BLaER1 (cell line): ENCODE data around the gene FPR1.

Experiments used
- H3K27ac ChIP-seq: shearing (Covaris generic); formaldehyde crosslinking; 2 replicates; pipeline ENCODE4 v1.8.1; 2022
- H3K27me3 ChIP-seq: shearing (Covaris generic); formaldehyde crosslinking; 2 replicates; pipeline ENCODE4 v1.8.1; 2022
- H3K36me3 ChIP-seq: shearing (Covaris generic); formaldehyde crosslinking; 2 replicates; pipeline ENCODE4 v1.8.1; 2022
- H3K4me1 ChIP-seq: shearing (Covaris generic); formaldehyde crosslinking; 2 replicates; pipeline ENCODE4 v1.8.1; 2022
- H3K4me2 ChIP-seq: shearing (Covaris generic); formaldehyde crosslinking; 2 replicates; pipeline ENCODE4 v1.8.1; 2022
- H3K4me3 ChIP-seq: shearing (Covaris generic); formaldehyde crosslinking; 2 replicates; pipeline ENCODE4 v1.8.1; 2022
- H3K9ac ChIP-seq: shearing (Covaris generic); formaldehyde crosslinking; 2 replicates; pipeline ENCODE4 v1.8.1; 2022
- H3K9me3 ChIP-seq: shearing (Covaris generic); formaldehyde crosslinking; 2 replicates; pipeline ENCODE4 v1.8.1; 2022
- H4K20me1 ChIP-seq: shearing (Covaris generic); formaldehyde crosslinking; 2 replicates; pipeline ENCODE4 v1.8.1; 2022
- Cebpa-rat ChIP-seq: shearing (Covaris generic); IDR thresholded peaks from 2 replicates; pipeline ENCODE4 v1.8.1; 2022

The FPR1 gene

GRCh38 chr19:51708811-51709210 lies 42.9 kb downstream of the FPR1 start:
- no peak overlapping the region for H3K4me2 ChIP-seq
- H3K36me3 ChIP-seq: peaks cover 29% of the 10 kb centered on the region
- no peaks in the 10 kb centered on the region for H4K20me1 ChIP-seq
- TF ChIP-seq Cebpa-rat: no peak
- no peak overlapping the region for H3K27ac ChIP-seq
- peaks cover 59% of the 10 kb centered on the region for H3K4me1 ChIP-seq
- no peak overlapping the region for H3K4me3 ChIP-seq
- peaks cover 4% of the 10 kb centered on the region; the same call in 1 of the 2 replicates for H3K9me3 ChIP-seq
- H3K9ac ChIP-seq: no peak overlapping the region
- no peaks in the 10 kb centered on the region for H3K27me3 ChIP-seq

DNA sequence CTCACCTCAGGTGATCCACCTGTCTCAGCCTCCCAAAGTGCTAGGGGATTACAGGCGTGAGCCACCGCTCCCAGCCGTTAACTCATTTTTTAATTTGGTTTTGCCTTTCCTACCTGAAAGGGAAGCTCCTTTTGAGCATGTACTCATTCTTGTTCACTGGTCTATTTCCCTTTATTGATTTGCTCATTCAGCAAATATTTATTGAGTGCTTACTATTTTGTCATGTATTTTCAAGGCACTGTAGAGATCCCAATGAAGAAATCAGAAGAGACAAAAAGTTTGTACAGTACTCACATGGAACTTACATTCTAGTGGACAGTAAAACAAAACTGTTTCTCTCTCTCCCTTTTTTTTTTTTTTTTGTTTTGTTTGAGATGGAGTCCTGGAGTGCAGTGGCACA lies 44.8 kb downstream of the FPR1 start:
- Histone ChIP-seq H3K27me3 (peaks cover 16% of the 10 kb centered on the region), H3K36me3 (peaks cover 26% of the 10 kb centered on the region), H3K4me2 (no peak overlapping the region), H3K9ac (no peak overlapping the region), H3K4me3 (no peak overlapping the region), H3K9me3 (no peaks in the 10 kb centered on the region), H4K20me1 (peaks cover 16% of the 10 kb centered on the region), H3K27ac (no peak overlapping the region), H3K4me1 (peaks cover 62% of the 10 kb centered on the region)
- TF ChIP-seq Cebpa-rat: no peak

DNA sequence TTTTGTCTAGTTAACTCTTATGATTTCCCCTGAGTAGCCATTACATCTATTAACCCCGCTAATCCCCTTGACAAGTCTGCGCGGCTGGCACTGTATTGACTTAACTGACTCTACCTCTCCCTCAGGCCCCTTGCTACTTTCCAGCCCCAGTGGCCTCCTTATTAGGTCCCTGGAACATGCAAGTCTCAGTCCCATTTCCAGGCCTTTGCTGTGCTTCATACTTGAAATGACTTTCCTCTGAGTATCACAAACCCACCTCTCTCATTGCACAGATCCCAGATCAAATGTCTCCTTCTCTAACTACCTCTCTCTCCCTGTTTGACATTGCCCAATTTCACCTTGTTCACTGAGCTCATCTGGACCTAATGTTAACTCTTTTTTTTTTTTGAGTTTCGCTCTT lies 45.4 kb downstream of the FPR1 start:
- no peak for TF ChIP-seq Cebpa-rat
- Histone ChIP-seq H4K20me1 (peaks cover 16% of the 10 kb centered on the region), H3K27me3 (peaks cover 16% of the 10 kb centered on the region), H3K9ac (no peak overlapping the region), H3K27ac (no peak overlapping the region), H3K9me3 (no peaks in the 10 kb centered on the region), H3K4me3 (no peak overlapping the region), H3K4me2 (no peak overlapping the region), H3K36me3 (peaks cover 31% of the 10 kb centered on the region), H3K4me1 (peaks cover 57% of the 10 kb centered on the region)

- H3K27ac ChIP-seq: peak overlapping the region; percentile 90
- peaks cover 16% of the 10 kb centered on the region for H4K20me1 ChIP-seq
- TF ChIP-seq Cebpa-rat: no peak
- peaks cover 16% of the 10 kb centered on the region for H3K27me3 ChIP-seq
- H3K9ac ChIP-seq: peak overlapping the region; percentile 94
- H3K36me3 ChIP-seq: peaks cover 47% of the 10 kb centered on the region
- H3K4me3 ChIP-seq: peak overlapping the region; percentile 78
- H3K4me2 ChIP-seq: peak overlapping the region; percentile 90
- H3K9me3 ChIP-seq: no peaks in the 10 kb centered on the region
- peaks cover 41% of the 10 kb centered on the region for H3K4me1 ChIP-seq
Observed at GRCh38 chr19:51704626-51705025, 47.1 kb downstream of the FPR1 start.

GRCh38 chr19:51703575-51704515 lies 47.8 kb downstream of the FPR1 start:
- TF ChIP-seq Cebpa-rat: no peak
- peak overlapping the region; percentile 94 for H3K9ac ChIP-seq
- H3K36me3 ChIP-seq: peaks cover 54% of the 10 kb centered on the region
- peaks cover 16% of the 10 kb centered on the region for H3K27me3 ChIP-seq
- H3K27ac ChIP-seq: peak overlapping the region; percentile 90
- peak overlapping the region; percentile 78 for H3K4me3 ChIP-seq
- H4K20me1 ChIP-seq: peaks cover 21% of the 10 kb centered on the region
- peak overlapping the region; percentile 90 for H3K4me2 ChIP-seq
- H3K9me3 ChIP-seq: no peaks in the 10 kb centered on the region
- H3K4me1 ChIP-seq: peaks cover 33% of the 10 kb centered on the region

GRCh38 chr19:51702825-51703574 lies 48.7 kb downstream of the FPR1 start:
- Histone ChIP-seq H3K4me3 (peak overlapping the region; percentile 78), H3K27me3 (peaks cover 16% of the 10 kb centered on the region), H3K9me3 (no peaks in the 10 kb centered on the region), H3K4me2 (peak overlapping the region; percentile 90), H4K20me1 (peaks cover 21% of the 10 kb centered on the region), H3K4me1 (peaks cover 31% of the 10 kb centered on the region), H3K9ac (no peak overlapping the region), H3K27ac (no peak overlapping the region), H3K36me3 (peaks cover 61% of the 10 kb centered on the region)
- no peak for TF ChIP-seq Cebpa-rat

DNA sequence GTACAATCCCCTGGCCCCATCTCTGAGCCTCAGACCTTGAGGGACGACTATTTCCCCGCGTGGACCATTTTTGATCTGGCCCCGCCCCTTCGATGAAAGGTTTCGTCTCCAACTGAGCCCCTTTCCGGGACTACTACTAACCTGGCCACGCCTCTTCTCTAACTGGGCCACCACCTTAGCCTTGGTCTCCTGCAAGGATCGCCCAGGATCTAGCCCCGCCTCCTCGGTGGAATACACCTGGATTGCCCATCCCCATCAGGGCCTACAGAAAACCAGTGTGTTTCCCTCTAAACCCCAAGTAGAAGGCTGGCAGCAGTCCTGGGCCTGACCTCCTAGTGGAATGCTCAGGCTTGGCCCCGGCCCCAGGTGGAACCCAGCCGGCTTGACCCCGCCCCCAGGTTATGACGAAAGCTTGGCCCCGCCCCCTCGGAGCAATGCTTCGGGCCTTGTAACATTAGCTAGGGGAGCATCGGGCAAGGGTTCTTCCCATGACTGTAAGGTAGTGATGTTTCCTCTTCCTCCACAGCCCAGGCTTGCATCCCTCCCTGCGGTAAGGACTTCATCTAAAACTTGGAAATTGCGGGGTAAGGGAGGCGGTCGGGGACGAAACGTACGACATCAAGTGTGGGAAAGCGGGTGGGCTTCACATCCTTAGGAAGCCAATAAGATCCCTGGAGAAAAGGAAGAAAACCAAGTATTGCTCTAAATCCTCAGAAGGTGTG lies 49.4 kb downstream of the FPR1 start:
- Histone ChIP-seq H3K4me3 (no peak overlapping the region), H3K9ac (no peak overlapping the region), H3K4me2 (peak overlapping the region; percentile 90), H3K27ac (no peak overlapping the region), H3K27me3 (peaks cover 16% of the 10 kb centered on the region), H4K20me1 (peaks cover 23% of the 10 kb centered on the region), H3K4me1 (peaks cover 31% of the 10 kb centered on the region), H3K36me3 (peaks cover 61% of the 10 kb centered on the region), H3K9me3 (no peaks in the 10 kb centered on the region)
- TF ChIP-seq Cebpa-rat: no peak

GRCh38 chr19:51701468-51702100 lies 50.1 kb downstream of the FPR1 start:
- no peak overlapping the region for H3K9ac ChIP-seq

GRCh38 chr19:51699170-51699569 lies 52.5 kb downstream of the FPR1 start:
- peaks cover 54% of the 10 kb centered on the region for H4K20me1 ChIP-seq
- H3K27me3 ChIP-seq: peaks cover 16% of the 10 kb centered on the region
- H3K27ac ChIP-seq: no peak overlapping the region
- no peaks in the 10 kb centered on the region for H3K9me3 ChIP-seq
- H3K9ac ChIP-seq: no peak overlapping the region
- no peak for TF ChIP-seq Cebpa-rat
- no peak overlapping the region for H3K4me2 ChIP-seq
- H3K4me3 ChIP-seq: no peak overlapping the region
- peaks cover 78% of the 10 kb centered on the region for H3K36me3 ChIP-seq
- peaks cover 19% of the 10 kb centered on the region for H3K4me1 ChIP-seq

More at GRCh38 chr19:51701468-51702100, 50.1 kb downstream of the FPR1 start:
- Histone ChIP-seq H3K4me3 (no peak overlapping the region), H3K4me1 (peaks cover 31% of the 10 kb centered on the region), H3K9me3 (no peaks in the 10 kb centered on the region), H3K27me3 (peaks cover 16% of the 10 kb centered on the region), H3K27ac (no peak overlapping the region), H3K4me2 (0 out of 2 replicates have a peak overlapping the region, but pooled peaks have one; percentile 90), H4K20me1 (peaks cover 30% of the 10 kb centered on the region), H3K36me3 (peaks cover 61% of the 10 kb centered on the region)
- no peak for TF ChIP-seq Cebpa-rat
